ENCODE results near the gene ERI2.

- no peak for TF ChIP-seq CTCF (IDR thresholded peaks at IDR 0.05; ENCODE audit: low read length)
- TF ChIP-seq EZH2 (optimal IDR thresholded peaks at IDR 0.05; ENCODE audit: low read depth, low read length) = no peak
Measured at GRCh38 chr16:20807862-20808261, 1.6 kb upstream of the ERI2 start.
